Esophagus squamous epithelium (tissue), 5 donors: ENCODE results near the gene HYLS1. TPM values are rescaled to one million over a fixed set of nuclear protein-coding genes. Genes with fewer than 3 reads are reported as not detected.

Experiments
- DNase-seq: peaks from one replicate; lab custom pipeline; 2025; lab: John Stamatoyannopoulos, UW
- H3K27ac ChIP-seq, 4 donors: fragments of 200-600 bp; sonication (generic); one replicate each; pipeline ENCODE4 v1.5.1; 2016 to 2019; ENCODE audit warnings: mild to moderate bottlenecking in 1 of 4
- H3K27me3 ChIP-seq, 4 donors: fragments of 200-600 bp; sonication (generic); 1 replicate in 3 of 4; 2 replicates in 1 of 4; pipeline versions ENCODE4 v1.5.1 to v1.6.0; 2017 to 2021; ENCODE audit warnings: antibody characterized with exemption in 1 of 4
- H3K36me3 ChIP-seq, 3 donors: fragments of 200-600 bp; sonication (generic); one replicate each; pipeline ENCODE4 v1.5.1; 2016 to 2019
- H3K4me1 ChIP-seq, 3 donors: fragments of 200-600 bp; sonication (generic); one replicate each; pipeline ENCODE4 v1.5.1; 2017 to 2019
- H3K4me3 ChIP-seq, 4 donors: fragments of 200-600 bp; sonication (generic); 1 replicate in 3 of 4; 2 replicates in 1 of 4; pipeline ENCODE4 v1.5.1; 2016 to 2019; ENCODE audit warnings: mild to moderate bottlenecking in 2 of 4, moderate library complexity in 1 of 4
- H3K9me3 ChIP-seq, 3 donors: fragments of 200-600 bp; sonication (generic); one replicate each; pipeline ENCODE4 v1.5.1; 2016 to 2019
- CTCF ChIP-seq, 6 experiments: fragments of 450-650 bp in 4 of 6; fragments of 200-600 bp in 2 of 6; sonication (generic) in 2 of 6; IDR thresholded peaks; one replicate each; pipeline ENCODE4 v1.5.1; 2016 to 2019; ENCODE audit warnings: antibody characterized with exemption in 6 of 6, mild to moderate bottlenecking in 4 of 6, moderate library complexity in 4 of 6
- POLR2A ChIP-seq, 4 donors: fragments of 450-650 bp; IDR thresholded peaks; one replicate each; pipeline ENCODE4 v1.6.1; 2017; ENCODE audit warnings: antibody characterized with exemption in 4 of 4, mild to moderate bottlenecking in 4 of 4, moderate library complexity in 3 of 4
- WGBS, 2 donors: methylation state at CpG; one replicate each; pipeline ENCODE4 v1.1.5; 2018; 5-methylcytosine and 5-hydroxymethylcytosine counted together
- intact Hi-C: fragments of 100-400 bp; cut with DNase I; formaldehyde crosslinking; loops from one replicate; pipeline ENCODE4 v1.15.0; 2022
- total RNA-seq, 4 donors: library from RNA; depleted of rRNA; stranded (reverse); fragments of >200 nt; gene quantifications; one replicate each; pipeline ENCODE4 v1.1.0, GENCODE V29; 2016
- donor health status: DM: yes; HTN: yes; CAD: no.

Gene HYLS1
- total RNA-seq, 4 donors from 2014 or later, result 1.4 to 5.0 (median 4.0) TPM

GRCh38 chr11:125940145-125940544 is 52.7 kb downstream of the HYLS1 start:
- Histone ChIP-seq H3K4me1 (peaks cover 0 to 21% (median 5%) of the 10 kb centered on the region in 3 donors), H3K27me3 (no peaks in the 10 kb centered on the region), H3K9me3 (no peaks in the 10 kb centered on the region), H3K36me3 (no peaks in the 10 kb centered on the region), H3K27ac (no peak overlapping the region), H3K4me3 (no peak overlapping the region)
- TF ChIP-seq CTCF (IDR thresholded peaks at IDR 0.05) (no peak), POLR2A (IDR thresholded peaks at IDR 0.05) (no peak)
- 91 to 96% methylated on average over 4 of the region's 4 CpGs for WGBS, 2 donors
- intact Hi-C loops, result loop anchor here (10.0 kb wide), 1 partner anchor 115 kb away; no protein-coding TSS in a partner anchor
- no peak for DNase-seq

- H3K27me3 ChIP-seq, result peaks cover 0 to under 1% (median 0%) of the 10 kb centered on the region in 4 donors
- H3K27ac ChIP-seq, result no peak overlapping the region
- H3K4me1 ChIP-seq, result peaks cover 0 to 14% (median 0%) of the 10 kb centered on the region in 3 donors
- DNase-seq, result no peak
- no peak for TF ChIP-seq CTCF (IDR thresholded peaks at IDR 0.05)
- TF ChIP-seq POLR2A (IDR thresholded peaks at IDR 0.05), result no peak
- 82 to 86% methylated on average over 3 to 4 of the region's 4 CpGs for whole genome bisulfite sequencing, 2 donors
- no peaks in the 10 kb centered on the region for H3K9me3 ChIP-seq
- H3K4me3 ChIP-seq, result no peak overlapping the region
- no peaks in the 10 kb centered on the region for H3K36me3 ChIP-seq
- intact Hi-C loops, result loop anchor here (10.0 kb wide), 1 partner anchor 114 kb away; no protein-coding TSS in a partner anchor
Measured at GRCh38 chr11:125941267-125941618, 53.8 kb downstream of the HYLS1 start.

GRCh38 chr11:125941619-125942611 is 54.4 kb downstream of the HYLS1 start:
- no peak for DNase-seq
- WGBS, 2 donors, result 32 to 49% methylated on average over 8 to 18 of the region's 20 CpGs
- Histone ChIP-seq H3K27ac (no peak overlapping the region), H3K27me3 (peaks cover 0 to 4% (median 0%) of the 10 kb centered on the region in 4 donors), H3K4me3 (no peak overlapping the region), H3K36me3 (no peaks in the 10 kb centered on the region), H3K9me3 (no peaks in the 10 kb centered on the region), H3K4me1 (peaks cover 0 to 14% (median 0%) of the 10 kb centered on the region in 3 donors)
- intact Hi-C loops, result loop anchor here (10.0 kb wide), 1 partner anchor 113 kb away; no protein-coding TSS in a partner anchor
- TF ChIP-seq CTCF (IDR thresholded peaks at IDR 0.05) (peak in 5 of 6 experiments; percentile 44 to 60 (median 54)), POLR2A (IDR thresholded peaks at IDR 0.05) (no peak)

GRCh38 chr11:125942771-125943428 is 55.4 kb downstream of the HYLS1 start:
- no peaks in the 10 kb centered on the region for H3K36me3 ChIP-seq
- H3K4me3 ChIP-seq, result no peak overlapping the region
- peaks cover 0 to 14% (median 0%) of the 10 kb centered on the region in 3 donors for H3K4me1 ChIP-seq
- TF ChIP-seq POLR2A (IDR thresholded peaks at IDR 0.05) (no peak), CTCF (IDR thresholded peaks at IDR 0.05) (no peak)
- 84 to 92% methylated on average over 8 of the region's 12 CpGs for WGBS, 2 donors
- intact Hi-C loops, result loop anchor here (10.0 kb wide), 1 partner anchor 112 kb away; no protein-coding TSS in a partner anchor
- no peak for DNase-seq
- H3K27ac ChIP-seq, result no peak overlapping the region
- peaks cover 0 to 9% (median 0%) of the 10 kb centered on the region in 4 donors for H3K27me3 ChIP-seq
- no peaks in the 10 kb centered on the region for H3K9me3 ChIP-seq
